Superior temporal gyrus (tissue), 1 donor: Measurements from ENCODE around the gene PRKG1.
A peak's percentile ranks its signal among the peaks of the same experiment; 100 is the strongest.
"Not testable (repeated sequence)": the region's sequence is repeated elsewhere in the genome, so short reads cannot be mapped to it uniquely, and the experiment has no call there.

ENCODE experiments used
- DNase-seq: peaks from one replicate; pipeline ENCODE4 v3.0.0-alpha.2; 2016; ENCODE audit errors: extremely low spot score

PRKG1 gene

DNA sequence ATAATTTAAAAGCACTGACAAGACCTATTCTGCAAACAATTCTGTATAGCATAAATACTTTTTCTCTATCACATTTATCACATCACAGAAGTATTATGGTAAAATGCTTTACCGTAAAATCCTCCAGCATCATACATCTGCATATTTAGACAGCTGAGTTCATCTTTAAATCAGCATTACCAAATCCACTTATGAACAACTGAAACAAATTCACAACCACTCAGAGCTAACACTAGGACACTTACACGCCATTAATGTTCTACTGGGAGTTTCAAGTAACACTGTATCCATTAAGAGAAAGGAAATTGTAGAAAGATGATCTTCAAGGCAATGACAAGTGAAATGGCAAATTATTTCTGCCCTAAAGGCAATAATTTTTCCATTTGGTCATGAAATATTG lies 1134.1 kb downstream of the PRKG1 start:
- no peak for DNase-seq

DNA sequence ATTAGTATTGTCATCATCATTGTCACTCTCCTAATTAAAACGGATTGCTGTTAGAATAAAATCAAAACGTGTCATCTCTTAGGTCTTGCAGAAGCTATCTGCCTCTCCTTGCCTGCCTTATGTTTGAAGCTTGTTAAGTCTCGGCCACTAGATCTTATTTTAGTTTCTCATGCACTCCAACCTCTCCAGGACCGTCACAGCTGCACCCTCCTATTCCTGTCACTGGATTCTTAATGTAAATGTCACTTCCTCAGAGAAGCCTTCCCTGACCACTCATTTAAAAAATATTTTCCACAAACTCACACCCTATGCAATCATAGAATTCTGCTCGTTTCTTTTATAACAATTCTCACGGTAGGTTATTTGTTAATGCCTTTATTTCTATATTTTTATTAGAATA lies 1135.9 kb downstream of the PRKG1 start:
- DNase-seq = no peak

DNA sequence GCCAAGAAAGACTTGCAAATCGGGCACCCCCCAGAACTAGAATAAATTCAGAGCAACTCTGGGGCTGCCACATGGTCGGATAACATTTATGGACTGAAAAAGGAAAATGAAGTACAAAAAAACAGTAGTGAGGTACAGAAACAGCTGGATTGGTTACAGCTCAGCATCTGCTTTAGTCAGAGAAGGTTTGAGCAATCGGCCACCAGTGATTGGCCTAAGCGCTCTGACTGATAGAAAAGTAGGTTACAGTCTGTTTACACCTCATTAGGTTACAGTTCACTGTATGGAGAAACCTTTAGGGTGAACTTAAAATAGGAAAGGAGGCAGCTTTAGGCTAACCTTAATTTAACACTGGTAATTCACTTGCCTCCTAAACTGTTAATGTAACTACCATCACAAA lies 1137.8 kb downstream of the PRKG1 start:
- DNase-seq = no peak

DNA sequence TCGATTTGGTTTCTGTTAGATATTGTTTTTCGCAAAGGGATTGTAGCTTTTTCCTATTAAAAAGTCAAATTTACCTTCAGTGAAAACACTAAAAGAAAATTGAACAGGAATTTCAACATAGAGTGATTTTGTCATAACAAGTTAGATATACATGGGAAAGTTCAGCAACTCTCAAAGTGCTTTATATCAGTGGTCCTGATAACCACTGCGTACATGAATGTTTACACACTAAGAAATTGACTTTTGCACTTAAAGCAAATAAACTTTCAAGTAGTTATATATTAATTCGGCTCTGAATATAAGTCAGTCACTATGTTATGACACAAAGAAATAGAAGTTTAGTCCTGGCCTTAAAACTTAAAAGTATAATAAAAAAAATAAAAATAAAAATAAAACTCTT lies 1138.5 kb downstream of the PRKG1 start:
- DNase-seq = no peak

DNA sequence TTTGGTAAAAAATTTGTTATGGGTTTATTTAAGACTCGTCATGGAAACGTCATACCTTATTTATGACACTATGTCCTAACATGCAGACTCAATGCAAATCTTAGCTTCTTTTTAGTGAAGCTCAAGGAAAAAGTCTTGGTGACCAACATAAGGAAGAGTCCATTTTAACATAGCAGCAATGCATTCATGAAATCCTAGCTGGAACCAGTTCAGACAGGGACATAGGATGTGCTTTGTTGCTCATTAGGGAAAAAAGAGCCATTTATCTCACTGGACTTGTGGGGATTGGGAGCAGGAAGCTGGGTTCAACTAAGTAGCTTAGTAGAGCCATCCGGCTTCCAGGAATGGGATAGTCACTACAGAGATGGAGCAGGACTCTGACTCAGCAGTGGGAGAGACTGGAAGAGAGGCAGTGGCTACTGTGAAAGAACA lies 1139.0 kb downstream of the PRKG1 start:
- no peak for DNase-seq

DNA sequence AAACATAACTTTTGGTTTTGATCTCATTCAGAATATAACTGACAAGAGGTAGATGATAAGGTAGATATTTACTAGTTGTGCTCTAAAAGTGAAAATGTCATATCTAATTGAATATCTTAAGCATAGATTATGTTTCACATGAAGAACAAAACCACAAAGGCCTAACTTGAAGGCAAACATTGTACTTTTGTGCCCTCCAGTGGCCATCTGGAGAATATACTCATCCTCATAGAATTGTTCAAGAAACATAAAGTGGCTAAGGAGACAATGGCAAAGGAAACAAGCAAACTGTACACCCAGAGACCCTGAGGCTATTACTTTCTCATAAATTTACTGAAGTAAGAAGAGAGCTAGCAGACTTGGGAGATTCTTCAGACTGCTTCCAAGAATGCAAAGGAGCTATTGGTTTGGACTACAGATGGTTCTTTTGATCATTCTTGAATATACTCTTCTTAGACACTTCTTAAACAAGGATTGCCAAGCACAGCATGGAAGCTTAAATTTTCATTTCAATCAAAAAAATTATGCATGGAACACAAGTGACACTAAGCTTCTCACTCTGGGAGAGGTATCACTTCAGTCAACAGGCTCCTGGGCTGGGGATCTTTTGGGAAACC lies 1141.6 kb downstream of the PRKG1 start:
- DNase-seq = peak; percentile 91

DNA sequence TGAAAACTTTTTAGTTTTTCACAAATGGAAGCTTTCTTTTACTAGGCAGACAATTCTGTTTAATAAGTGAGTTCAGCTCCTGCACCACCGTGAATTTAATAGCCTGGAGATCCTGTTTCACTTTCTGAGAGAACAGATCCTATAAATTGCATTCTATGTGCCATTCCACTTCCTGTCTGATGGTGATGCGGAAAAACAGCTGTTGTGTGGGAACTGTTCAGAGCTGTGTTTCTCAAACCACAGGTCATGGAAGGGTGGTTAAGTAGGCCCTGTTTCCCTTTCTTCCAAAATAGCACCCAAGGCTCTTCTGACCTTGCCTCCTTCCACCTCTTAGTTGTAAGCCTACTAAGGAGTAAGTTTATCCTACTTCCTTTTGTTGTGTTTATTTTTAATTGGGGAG lies 1142.6 kb downstream of the PRKG1 start:
- DNase-seq = peak; percentile 35

DNA sequence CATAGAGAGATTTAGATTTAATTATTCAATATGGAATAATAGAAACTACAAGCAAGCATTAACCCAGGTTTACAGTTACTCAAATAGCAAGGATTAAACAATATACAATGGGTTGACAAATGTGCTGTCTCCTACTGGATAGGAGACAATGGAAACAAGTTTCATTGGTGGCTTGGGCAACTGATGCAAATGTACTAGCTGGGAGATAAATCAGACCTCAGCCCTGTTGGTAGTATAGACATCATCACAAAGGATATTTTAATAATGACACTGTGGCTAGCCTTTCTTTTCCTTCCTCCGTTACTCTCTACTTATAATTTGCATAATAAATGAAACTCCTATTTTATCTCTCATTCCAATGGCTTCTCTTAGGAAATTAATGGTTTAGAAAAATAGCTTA lies 1143.2 kb downstream of the PRKG1 start:
- no peak for DNase-seq

DNA sequence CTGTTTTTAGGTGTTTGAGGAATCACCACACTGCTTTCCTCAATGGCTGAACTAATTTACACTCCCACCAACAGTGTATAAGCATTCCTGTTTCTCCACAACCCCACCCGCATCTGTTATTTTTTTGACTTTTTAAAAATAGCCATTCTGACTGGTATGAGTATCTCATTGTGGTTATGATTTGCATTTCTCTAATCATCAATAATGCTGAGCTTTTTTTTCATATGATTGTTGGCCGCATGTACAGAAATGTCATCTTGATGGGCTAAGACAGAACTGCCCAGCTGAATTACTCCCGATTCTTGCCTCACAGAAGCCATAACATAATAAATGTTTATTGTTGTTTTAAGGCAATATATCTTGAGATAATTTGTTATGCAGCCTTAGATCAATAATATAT lies 1146.7 kb downstream of the PRKG1 start:
- no peak for DNase-seq

DNA sequence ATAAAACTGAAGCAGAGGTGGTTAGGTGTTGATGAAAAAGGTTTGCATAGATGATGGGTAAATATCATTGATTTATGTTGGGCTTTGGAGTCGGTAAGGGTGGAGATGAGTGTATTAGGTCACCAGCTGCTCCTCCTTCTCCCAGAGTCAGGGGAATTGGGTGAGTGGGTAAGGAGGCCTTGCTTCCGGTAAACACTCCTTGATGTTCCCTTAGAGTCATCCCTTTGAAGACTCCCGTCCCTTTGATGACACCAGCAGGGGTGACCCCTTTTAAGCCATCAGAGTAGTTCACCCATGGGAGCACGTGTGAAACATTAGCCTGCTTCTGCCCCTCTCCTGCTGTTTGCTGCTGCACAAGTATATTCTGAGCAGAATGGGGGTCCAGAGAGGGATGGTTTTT lies 1147.6 kb downstream of the PRKG1 start:
- DNase-seq = no peak

DNA sequence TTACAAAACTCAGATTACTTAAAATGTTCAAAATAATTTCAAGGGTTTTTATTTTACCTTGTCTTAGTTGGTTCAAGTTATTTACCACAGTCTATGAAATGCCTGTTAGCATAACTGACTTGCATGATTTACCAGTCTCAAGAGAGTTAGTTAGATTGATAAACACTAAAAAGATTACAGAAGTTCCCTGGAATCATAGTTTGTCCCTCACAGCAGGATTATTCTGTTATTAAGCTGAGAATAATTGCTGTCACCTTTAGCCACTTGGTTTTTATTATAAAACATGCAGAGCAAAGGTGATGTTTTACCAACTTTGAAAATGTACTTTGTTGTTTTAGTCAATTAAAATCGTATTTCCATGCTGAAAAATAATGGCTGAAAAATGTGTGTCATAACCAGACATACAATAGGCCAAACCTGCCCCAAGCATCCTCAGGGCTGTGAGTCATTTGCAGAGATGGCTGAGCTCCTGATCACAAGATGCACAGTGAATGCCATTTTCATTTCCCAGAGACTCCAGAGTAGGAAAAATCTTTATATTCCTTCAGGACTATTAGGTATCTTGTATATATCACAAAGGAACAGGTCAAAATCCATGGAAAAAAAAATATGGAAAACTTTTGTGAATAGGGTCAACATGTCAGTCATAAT lies 1152.0 kb downstream of the PRKG1 start:
- no peak for DNase-seq

DNA sequence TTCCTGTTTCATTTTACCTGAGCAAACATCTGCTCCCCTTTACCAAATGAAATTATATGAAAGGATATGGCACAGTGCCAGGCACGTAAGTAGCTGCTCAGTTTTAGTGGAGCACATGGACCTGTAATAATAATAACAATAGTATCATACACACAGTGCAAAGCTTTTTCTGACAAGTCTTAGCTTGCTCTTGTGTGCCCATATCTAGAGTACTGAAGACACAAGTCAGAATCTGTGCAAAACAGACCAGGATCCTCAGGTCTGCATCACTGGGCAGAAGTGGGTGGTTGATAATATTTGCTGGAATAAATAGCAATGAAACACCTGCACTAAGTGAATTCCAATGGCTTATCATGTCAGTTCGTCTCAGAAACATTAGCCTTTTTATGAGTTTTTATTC lies 1154.3 kb downstream of the PRKG1 start:
- DNase-seq = no peak

DNA sequence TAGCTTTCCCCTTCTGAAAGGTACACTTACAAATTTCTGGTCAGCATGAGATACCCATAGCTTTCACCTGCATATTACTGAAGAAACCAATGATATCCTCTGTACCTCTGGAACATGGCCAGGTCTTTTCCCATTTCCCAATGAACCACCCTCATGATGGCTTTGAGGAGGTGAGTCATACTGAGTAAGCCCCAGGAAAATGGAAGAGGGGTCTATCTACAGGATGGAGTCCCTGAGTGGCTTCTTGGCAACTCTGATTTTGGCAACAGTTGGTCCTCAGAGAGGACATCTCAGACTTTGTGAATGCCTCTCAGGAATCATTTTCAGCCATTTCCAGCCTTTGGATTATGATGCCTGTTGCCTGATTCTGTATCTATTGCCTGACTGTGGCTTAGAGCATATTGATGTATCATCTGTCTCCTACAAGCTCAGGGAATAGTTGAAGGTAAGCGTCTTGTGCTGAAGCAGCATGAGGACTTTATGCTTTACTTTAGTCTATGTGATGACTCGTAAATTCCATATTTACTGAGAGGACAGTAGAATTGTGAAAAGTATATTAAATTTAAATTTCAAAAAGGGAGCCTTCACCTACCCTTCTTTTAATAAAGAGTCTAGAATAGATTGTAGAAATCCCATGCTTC lies 1155.1 kb downstream of the PRKG1 start:
- no peak for DNase-seq

DNA sequence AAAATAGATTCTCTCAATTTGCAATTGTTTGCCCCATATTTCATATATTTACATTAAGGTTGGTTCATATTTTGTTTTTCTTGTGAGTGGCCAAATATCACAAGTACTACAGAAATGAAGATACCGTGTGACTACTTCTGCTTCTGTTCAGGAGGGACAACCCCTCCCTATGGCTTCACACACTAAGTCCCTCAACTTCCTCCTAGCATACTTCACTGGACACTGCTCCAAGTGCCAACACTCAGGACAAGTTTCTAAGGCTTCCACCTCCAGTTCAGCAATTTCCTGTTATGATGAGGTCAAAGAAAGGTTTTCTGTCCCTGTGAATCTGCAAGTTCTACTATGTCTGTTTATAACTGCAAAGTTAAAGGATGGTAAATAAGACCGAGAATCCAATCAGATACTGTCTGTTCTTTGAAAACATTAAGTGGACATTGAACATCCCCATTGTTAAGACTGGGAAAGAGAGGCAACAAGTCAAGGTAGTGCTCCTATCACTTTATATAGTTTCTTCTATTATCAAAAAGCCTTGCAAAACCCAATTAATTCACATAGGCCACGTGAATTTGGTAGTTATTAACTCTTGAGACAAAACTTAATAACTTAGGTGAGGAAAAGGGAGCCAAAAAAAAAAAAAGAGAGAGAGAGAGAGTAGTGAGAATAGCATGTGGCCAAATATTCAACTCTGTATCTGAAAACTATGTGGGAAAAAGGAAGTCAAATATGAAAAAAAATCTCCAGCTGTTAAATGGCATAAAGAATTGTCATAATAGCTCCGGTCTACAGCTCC lies 1158.5 kb downstream of the PRKG1 start:
- DNase-seq = no peak

DNA sequence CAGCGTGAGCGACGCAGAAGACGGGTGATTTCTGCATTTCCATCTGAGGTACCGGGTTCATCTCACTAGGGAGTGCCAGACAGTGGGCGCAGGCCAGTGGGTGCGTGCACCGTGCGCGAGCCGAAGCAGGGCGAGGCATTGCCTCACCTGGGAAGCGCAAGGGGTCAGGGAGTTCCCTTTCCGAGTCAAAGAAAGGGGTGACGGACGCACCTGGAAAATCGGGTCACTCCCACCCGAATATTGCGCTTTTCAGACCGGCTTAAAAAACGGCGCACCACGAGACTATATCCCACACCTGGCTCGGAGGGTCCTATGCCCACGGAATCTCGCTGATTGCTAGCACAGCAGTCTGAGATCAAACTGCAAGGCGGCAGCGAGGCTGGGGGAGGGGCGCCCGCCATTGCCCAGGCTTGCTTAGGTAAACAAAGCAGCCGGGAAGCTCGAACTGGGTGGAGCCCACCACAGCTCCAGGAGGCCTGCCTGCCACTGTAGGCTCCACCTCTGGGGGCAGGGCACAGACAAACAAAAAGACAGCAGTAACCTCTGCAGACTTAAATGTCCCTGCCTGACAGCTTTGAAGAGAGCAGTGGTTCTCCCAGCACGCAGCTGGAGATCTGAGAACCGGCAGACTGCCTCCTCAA lies 1159.2 kb downstream of the PRKG1 start:
- DNase-seq = not testable (repeated sequence)

DNA sequence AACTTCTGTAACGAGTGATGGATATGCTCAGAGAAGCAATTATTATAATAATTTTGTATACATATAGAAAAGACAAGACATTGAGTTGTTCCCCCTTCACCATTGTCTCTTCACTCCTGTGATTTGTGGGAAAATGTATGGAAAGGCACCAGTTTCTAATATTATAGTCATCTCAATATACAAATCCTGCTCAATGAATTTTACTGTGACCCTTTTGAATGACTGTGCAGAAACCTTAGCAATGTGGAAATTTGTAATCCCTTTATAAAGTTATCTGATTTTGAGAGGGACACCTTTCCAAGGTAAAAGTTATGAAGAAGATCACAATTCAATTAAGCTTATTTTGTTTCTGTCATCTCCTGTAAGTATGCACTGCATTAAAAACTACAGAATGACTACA lies 1165.5 kb downstream of the PRKG1 start:
- DNase-seq = no peak

DNA sequence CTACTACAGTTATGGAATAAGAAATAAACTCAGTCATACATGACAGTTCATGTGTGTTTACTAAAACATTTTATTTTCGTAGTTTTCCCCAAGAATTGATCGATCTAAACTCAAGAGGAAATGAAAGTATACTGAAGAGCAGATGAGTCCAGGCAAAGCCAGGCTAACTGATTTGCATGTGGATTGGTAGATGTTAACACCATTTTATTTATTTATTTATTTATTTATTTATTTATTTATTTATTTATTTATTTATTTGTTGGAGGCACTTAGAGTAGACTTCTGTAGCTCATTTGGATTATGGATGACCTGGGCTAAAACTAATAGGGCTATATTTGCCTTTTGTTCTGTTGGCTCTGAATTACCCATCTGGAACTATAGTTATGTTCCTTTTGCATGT lies 1171.3 kb downstream of the PRKG1 start:
- no peak for DNase-seq

DNA sequence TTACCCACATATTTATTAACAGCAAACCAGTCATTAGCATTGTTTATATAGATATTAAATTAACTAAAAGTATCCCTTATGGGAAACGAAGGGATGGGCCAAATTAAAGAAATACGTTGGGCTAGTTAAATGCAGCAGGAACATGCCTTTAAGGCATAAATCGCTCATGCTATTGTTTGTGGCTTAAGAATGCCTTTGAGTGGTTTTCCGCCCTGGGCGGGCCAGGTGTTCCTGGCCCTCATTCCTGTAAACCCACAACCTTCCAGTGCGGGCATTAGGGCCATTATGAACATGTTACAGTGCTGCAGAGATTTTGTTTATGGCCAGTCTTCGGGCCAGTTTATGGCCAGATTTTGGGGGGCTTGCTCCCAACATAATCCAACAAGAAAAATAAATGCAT lies 1173.6 kb downstream of the PRKG1 start:
- DNase-seq = not testable (repeated sequence)

DNA sequence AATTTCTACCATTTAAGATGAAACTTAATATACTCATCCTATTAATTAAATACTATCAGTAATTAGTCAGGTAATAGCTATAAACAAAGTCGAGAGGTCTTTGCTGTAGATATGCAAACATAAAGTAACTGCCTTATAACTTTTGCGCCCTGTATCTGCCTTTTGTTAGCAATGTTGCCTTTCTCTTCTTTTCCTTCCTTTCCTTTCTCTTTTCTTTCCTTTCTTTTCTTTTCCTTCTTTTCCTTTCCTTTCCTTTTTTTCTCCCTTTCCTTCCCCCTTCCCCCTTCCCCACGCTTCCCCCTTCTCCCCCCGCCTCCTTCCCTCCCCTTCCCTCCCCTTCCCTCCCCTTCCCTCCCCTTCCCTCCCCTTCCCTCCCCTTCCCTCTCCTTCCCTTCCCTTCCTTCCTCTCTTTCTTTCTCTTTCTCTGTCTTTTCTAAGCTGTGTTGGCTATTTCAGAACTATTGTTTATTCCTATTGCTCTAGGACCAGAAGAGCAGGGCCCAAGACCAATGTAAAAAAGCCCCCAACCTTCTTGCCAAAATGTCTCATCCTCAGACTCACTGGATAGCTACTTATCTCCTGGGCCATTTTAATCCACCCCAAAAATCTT lies 1174.5 kb downstream of the PRKG1 start:
- DNase-seq = no peak

DNA sequence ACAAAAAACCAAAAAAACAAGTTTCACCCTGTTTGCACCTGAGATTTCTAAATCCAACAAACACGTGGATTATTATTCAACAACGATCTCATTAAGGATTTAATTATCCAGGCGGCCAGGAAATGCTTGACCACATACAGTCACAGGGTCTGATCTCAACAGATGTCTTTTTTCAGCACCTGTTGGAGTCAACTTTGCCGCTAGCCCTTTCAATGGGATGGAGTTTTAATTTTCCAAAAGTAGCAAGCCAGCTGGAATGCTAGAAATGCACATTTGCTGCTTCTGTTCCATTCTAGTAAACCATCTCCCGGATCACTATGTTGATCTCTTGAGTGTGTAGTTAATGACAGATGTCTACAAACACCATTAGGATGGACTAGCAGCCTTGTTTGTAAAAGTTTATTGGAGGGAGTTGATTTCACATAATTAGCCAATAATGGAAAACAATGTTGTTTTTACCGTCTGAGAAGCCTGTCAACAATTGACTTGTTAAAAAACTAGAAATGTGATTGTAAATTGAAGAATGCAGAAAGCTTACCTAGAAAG lies 1175.6 kb downstream of the PRKG1 start:
- no peak for DNase-seq

DNA sequence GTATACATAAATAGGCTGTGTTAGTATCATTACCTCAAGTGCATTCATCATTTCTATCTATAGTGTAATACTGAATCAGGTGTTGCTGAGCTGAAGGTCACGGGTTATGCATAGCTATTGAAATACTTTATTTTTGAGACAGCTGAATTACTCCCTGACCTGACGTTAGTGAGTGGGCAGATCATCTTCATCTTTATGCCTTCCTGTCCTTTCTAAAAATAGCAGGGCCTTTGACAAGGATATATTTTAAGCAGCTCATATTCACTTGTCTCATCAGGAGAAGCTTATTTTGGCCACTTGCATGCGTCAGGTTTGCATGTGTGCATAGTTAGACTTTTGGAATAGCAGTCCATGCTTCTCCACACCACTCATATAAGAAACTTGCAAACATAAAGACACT lies 1176.2 kb downstream of the PRKG1 start:
- no peak for DNase-seq
